ENCODE measurements around the gene ATG10.

Gene ATG10

DNA sequence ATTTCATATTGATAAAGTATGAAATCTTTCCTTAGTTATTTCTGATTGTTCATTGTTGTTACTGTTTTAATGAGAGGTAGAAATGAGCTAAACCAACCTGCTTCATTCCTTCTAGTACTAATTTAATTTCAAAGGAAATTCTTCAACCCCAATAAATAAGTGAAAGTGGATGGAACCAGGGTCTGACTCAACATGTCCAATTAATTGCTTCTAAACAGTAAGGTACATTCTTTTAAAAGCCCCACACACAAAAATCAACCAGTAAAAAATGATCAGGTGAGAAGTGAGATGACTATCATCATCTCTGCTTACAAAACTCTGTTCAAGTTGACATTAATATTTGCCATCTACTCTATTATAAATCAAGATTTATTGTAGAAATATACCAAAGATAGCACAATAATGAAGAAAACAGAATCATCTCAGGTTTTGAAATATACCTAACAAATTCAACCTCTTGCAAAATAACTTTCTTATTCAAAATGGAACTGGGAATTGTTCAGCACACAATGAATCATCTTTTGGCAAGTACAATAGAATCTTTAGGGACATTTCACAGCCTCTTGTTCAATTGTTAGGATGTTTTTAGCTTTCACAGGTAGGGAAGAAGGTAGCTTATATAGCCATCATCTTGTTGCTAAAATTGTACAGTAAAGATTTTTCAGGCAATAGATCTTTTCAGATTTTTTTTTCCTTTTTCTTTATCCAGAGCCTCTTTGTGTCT is 191.8 kb downstream of the ATG10 start:
- CTCF ChIA-PET, result interaction anchor here (1.0 to 3.5 kb wide), 9 partner anchors 9 to 738 kb away, joined by 3 to 24 read pairs (median 6); no protein-coding TSS in a partner anchor
- no peak for DNase-seq (ENCODE audit: extremely low spot score)

DNA sequence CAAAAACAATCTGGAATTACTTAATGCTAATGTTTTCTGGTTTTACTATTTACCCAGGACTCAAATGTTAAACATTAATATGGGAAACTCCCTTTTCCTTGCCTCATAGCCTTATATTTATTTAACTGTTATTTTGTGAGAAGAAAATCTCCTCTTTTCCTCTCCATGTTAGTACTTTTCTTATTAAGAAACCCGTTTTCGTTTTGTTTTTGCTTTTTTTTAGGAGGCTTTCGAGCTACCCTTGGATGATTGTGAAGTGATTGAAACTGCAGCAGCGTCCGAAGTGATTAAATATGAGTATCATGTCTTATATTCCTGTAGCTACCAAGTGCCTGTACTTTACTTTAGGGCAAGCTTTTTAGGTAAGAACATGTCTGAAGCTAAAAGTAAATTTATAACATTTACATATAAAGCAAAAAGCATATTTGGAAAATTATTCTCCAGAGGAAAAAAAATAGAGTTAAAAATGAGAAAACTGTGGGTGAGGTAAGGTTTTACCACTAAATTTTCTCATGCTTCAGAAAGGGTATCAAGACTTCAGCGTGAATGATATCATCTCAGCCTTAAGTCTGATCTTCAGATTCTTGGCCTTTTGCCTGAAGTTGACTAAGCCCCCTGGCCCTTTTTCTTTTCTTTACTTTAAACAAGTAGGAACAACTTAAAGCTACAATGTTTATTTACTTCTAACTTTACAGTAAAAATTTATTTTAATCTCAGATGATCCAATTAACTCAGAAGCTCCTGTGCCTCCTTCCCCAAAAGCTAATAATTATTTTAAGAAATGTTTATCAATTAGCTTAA is 192.6 kb downstream of the ATG10 start:
- TF ChIP-seq, protein P1, sequence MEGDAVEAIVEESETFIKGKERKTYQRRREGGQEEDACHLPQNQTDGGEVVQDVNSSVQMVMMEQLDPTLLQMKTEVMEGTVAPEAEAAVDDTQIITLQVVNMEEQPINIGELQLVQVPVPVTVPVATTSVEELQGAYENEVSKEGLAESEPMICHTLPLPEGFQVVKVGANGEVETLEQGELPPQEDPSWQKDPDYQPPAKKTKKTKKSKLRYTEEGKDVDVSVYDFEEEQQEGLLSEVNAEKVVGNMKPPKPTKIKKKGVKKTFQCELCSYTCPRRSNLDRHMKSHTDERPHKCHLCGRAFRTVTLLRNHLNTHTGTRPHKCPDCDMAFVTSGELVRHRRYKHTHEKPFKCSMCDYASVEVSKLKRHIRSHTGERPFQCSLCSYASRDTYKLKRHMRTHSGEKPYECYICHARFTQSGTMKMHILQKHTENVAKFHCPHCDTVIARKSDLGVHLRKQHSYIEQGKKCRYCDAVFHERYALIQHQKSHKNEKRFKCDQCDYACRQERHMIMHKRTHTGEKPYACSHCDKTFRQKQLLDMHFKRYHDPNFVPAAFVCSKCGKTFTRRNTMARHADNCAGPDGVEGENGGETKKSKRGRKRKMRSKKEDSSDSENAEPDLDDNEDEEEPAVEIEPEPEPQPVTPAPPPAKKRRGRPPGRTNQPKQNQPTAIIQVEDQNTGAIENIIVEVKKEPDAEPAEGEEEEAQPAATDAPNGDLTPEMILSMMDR (IDR thresholded peaks at IDR 0.05; ENCODE audit: control extremely low read depth, extremely low read depth, low read depth, missing control alignments), result no peak
- CTCF ChIA-PET, result interaction anchor here (0.7 to 3.5 kb wide), 25 partner anchors 8 to 865 kb away, joined by 3 to 24 read pairs (median 4); no protein-coding TSS in a partner anchor
- POLR2A ChIA-PET, result no interaction called here
- DNase-seq (ENCODE audit: extremely low spot score), result no peak

More for the DNA sequence above, 191.8 kb downstream of the ATG10 start:
- TF ChIP-seq, protein P1 (IDR thresholded peaks at IDR 0.05; ENCODE audit: control extremely low read depth, extremely low read depth, low read depth, missing control alignments), result no peak
- POLR2A ChIA-PET, result no interaction called here

DNA sequence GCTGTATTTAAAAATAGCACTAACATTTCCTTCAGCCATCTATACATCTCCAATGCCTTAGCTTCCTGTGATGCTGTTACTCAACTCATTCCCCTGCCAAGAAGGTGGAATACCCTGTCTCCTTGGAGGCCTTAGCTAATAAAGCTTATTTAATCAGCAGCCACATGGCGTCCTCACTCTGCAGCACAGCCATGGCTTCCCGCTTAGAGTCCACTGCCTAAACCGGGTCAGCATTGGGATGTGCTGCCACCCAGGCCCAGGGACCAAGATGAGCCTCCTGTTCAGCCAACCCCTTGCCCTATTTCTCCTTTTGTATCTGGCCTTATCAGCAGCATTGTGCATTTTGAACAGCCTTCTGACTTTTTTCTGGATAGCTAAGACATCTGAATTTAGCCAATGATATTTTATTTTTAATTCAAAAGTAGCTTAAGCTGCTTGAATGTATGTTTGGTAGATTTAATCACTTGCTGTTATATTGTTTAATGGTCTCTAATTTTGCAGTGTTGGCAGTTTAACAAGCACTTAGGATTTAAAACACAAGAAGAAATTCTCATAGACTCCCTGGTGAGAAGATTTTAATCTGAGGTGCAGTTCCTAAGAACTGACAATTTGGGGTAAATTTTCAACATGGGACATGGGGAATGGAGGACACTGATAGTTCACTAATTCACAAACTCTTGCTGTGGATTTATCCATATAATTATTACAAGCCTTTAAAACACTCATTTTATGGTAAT is 193.3 kb downstream of the ATG10 start:
- no peak for DNase-seq (ENCODE audit: extremely low spot score)
- TF ChIP-seq, protein P1 (IDR thresholded peaks at IDR 0.05; ENCODE audit: control extremely low read depth, extremely low read depth, low read depth, missing control alignments), result no peak
- ChIA-PET POLR2A (no interaction called here), CTCF (interaction anchor here (0.6 to 3.5 kb wide), 48 partner anchors 8 to 866 kb away, joined by 3 to 24 read pairs (median 4); partner anchors contain the start of gene ACOT12)

DNA sequence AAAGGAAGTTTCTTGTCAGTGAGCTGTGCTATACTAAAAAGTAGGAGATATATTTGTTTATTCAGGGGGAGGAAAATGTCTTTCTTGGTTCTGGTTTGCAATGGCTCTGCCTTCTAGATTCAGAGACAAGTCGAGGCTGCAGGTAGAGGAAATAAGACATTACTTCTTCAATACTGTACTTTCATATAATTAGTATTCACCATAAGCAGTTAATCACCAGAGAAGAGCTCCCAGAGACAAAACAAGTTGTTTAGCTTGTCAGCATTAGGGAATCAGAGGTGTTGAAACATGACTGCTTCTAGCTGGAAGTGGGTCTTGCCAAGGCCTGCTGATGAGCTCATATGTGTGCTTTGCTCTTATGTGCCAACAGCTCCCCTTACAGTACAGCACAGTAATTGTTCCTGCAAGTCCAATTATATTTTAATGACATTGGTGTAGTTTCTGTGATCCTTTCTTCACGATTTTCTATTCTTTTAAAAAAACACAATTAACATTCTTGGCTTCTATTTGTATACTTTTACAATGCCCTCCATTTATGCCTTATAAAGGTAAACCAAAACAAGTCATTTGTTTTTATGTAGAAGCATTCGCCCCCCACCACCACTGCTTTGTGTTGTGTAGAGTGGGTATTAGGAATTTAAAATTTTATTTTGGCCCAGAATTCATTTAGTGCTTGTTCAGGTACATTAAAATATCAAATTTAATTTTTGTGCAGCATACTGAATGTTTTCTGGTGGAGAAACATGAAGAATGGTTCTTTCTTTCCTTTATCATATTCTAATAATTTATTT is 194.1 kb downstream of the ATG10 start:
- ChIA-PET CTCF (interaction anchor here (0.6 to 3.5 kb wide), 37 partner anchors 8 to 867 kb away, joined by 3 to 24 read pairs (median 4); partner anchors contain the start of gene ACOT12), POLR2A (interaction anchor here (0.6 kb wide), 1 partner anchor 727 kb away, joined by 3 read pairs; no protein-coding TSS in a partner anchor)
- peak; percentile 29 for DNase-seq (ENCODE audit: extremely low spot score)
- TF ChIP-seq, protein P1 (IDR thresholded peaks at IDR 0.05; ENCODE audit: control extremely low read depth, extremely low read depth, low read depth, missing control alignments), result peak; percentile 81

DNA sequence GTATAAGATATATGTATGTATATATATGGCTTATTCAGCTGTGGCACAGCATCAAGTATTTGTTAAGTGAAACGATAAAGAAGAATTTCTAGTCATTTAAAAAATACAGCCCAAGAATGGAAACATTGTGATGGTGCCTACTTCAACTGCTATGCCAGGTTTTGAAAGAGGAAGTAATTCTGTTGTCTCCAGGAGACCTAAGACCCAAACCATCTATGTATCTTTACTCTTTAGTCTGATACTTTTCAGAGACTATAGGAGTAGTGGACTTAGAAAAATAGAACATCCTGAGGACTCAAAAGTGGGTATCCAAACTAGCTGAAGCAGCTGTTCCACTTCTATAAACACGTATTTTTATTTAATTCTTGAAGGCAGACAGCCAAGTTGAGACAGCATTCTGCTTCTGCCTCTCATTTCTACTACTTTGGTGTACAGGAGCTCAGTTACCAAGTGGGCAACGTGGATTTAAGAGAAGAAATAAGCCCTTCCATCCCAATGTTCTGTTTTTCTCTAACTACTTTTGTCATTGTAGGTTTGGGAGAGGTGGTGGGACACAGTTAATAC is 195.6 kb downstream of the ATG10 start:
- POLR2A ChIA-PET, result no interaction called here
- no peak for DNase-seq (ENCODE audit: extremely low spot score)
- TF ChIP-seq, protein P1 (IDR thresholded peaks at IDR 0.05; ENCODE audit: control extremely low read depth, extremely low read depth, low read depth, missing control alignments), result no peak

More for the DNA sequence above, 195.6 kb downstream of the ATG10 start:
- CTCF ChIA-PET, result interaction anchor here (0.9 to 2.3 kb wide), 8 partner anchors 8 to 463 kb away, joined by 3 to 9 read pairs (median 3); no protein-coding TSS in a partner anchor
